ENCODE measurements around the gene CADM1.

Gene CADM1

GRCh38 chr11:115439969-115440540 lies 64.2 kb downstream of the CADM1 start:
- no peak for DNase-seq

DNA sequence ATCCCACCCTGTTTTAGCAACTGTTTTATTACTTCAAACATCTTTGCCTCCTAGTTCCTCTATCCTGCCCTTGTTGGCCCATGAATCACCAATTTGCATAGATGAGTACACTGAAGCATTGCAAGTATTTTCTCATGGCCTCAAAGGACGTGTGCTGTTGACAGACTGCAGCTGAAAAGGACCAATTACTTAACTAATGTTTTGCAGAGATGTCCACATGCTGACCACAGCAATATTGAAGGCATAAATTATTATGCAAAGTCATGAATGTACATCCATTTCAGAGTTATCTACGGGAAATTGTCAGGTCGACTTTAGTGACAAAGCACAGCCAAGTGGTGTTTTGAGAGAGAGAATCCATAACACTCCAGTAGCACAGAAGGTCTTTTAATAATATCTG lies 64.8 kb downstream of the CADM1 start:
- DNase-seq, result no peak

DNA sequence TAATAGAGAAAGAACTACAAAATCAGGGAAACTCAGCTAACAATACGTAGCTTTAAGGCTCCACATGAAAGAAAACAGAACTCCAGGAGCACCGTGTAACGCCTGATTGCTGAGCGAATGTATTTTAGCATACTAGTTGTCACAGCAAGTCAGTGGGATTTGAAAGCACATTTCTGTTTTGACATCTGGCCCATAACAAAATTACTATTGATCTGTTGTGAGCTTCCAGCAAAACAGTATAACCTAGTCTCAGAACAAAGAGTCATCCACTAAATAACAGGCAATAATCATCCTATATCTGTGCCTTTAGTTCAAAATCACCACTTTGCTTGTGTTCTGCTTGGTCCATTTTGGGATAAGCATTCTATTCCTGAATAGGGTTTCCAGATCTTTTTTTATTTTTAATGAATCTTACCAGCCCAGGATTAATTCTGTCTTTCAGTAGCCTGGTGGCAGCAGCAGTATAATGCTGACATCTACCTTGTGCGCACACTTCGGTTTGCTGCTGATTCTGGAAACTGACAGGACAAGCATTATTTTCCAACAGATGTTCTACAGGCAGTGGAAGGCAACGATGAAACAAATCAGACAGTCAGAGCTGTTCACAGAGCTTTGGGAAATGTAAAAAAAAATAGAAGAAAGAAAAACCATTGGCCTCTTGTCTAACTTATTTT lies 66.2 kb downstream of the CADM1 start:
- no peak for DNase-seq

GRCh38 chr11:115430345-115430744 lies 73.9 kb downstream of the CADM1 start:
- DNase-seq, result no peak

GRCh38 chr11:115428306-115428705 lies 75.9 kb downstream of the CADM1 start:
- DNase-seq, result no peak

GRCh38 chr11:115425816-115426215 lies 78.4 kb downstream of the CADM1 start:
- DNase-seq, result no peak

GRCh38 chr11:115425250-115425649 lies 79.0 kb downstream of the CADM1 start:
- DNase-seq, result no peak

- no peak for DNase-seq
These were observed 80.3 kb downstream of the CADM1 start for GRCh38 chr11:115423728-115424459.

GRCh38 chr11:115421992-115422689 lies 82.1 kb downstream of the CADM1 start:
- no peak for DNase-seq

DNA sequence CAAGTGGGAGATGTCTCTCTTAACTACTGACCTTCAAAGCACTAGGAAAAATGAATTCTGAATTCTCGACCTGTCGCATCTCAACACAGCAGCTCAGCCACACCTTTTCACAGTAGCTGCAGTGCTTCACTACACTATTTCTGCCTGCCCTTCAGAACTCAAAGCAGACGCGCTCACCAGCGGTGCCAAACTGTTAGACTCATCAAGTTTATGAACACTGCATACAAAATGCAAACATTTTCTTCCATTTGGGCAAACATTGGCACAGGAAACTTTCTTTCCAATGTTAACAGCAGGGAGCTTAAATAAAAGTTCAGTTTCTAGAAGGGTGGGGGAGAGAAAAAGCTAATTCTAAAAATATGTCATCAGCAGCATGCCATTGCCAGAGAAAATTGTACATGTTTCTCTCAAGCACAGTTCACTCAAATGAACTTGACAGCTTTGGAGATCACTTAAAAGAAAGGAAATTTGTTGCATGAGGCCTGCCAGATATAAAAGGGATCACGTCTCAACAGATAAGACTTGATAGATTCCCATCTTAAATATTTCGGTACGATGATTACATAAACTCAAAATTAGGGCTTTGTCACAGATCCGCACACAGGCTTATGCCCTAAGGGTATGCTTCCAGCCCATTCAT lies 82.7 kb downstream of the CADM1 start:
- DNase-seq, result no peak

DNA sequence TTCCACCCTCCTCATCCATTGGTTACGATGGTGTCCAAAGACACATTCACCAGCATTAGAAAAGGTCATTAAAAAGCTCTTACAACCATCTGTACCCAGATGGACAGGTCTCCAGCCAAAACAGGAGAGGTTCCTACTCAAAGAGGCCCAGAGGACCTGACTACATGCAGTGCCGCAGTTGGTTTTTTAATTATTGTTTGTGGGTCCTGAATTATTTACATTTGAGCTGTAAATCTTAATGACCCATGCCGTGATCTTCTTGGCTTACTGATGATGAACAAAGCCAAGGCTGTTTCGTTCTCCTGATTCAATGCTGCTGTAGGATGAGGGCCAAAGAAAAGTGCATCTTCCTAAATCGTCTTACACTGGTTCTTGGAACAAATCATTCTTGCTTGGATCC lies 83.7 kb downstream of the CADM1 start:
- DNase-seq, result no peak

GRCh38 chr11:115418626-115419025 lies 85.6 kb downstream of the CADM1 start:
- DNase-seq, result no peak

GRCh38 chr11:115418081-115418480 lies 86.1 kb downstream of the CADM1 start:
- no peak for DNase-seq

DNA sequence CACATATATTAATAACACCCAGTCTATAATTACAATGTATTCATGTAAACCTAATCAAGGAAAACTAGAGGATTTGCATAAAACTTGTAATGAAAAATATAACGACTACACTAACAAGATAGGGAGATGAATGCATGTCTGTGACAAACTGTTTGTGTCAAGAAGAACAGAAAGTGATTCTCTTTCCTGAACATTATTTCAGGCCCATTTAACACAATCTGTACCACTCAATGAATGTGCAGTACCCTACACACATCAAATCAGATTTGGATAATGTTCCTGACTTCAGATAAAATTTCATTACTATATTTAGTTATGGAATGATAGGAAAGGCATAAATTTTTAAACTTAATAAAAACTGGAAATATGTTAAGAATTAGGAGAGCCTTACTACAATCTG lies 93.1 kb downstream of the CADM1 start:
- no peak for DNase-seq

GRCh38 chr11:115409691-115410220 lies 94.5 kb downstream of the CADM1 start:
- DNase-seq, result no peak

DNA sequence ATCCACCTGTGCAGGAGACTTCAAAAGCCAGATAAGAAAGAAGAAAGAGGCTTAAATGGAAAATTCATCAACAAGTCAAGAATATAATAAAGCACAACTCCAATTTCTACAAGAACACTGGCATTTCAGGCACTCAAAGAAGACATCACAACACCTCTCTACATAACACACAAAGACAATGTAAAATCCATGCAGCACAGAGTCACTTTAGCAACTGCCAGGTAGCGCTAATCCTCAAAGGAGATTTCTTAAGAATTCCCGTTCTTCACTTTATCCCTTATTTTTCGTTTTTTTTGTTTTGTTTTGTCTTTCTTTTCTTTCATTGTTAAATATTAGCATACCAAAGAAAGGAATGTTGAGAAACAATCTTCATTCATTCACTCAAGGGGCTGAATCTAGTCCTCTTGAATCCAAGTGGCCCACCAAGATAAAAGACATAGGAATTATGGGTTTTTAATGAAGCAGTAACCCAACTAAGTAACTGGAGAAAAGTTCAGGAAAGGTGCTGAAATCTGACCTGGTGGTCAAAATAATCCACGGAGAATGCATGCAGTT lies 95.0 kb downstream of the CADM1 start:
- DNase-seq, result no peak

GRCh38 chr11:115408036-115408921 lies 95.9 kb downstream of the CADM1 start:
- DNase-seq, result no peak

GRCh38 chr11:115407496-115407895 lies 96.7 kb downstream of the CADM1 start:
- no peak for DNase-seq

GRCh38 chr11:115406404-115406803 lies 97.8 kb downstream of the CADM1 start:
- DNase-seq, result no peak

- no peak for DNase-seq
These were observed 105.7 kb downstream of the CADM1 start for GRCh38 chr11:115398333-115399080.

DNA sequence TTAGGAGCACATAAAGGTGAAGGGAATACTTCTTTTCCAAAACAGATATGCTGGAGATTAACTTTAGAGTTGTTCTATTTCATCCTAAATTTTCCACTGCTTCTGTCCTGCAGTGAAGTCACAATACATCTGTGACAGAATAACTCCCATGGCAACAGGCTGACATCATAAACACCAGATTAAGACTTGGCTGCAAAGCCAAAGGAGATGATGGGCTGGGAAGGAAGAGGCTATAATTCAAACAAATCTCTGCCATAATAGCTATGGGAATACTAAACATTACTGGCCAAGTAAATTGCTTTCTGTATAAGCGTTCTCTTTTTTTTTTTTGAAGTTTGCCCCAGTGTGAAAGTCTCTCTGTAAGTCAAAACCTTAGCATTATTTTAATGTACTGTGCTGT lies 107.7 kb downstream of the CADM1 start:
- DNase-seq, result no peak

Measured in NCI-H226 (cell line).